A673 (cell line): ENCODE data around the gene DGCR8. TPM values are rescaled to one million over a fixed set of nuclear protein-coding genes. Genes with fewer than 3 reads are reported as not detected.

Source experiments
- BruUV-seq: library from RNA; stranded (reverse); fragments of 400-500 nt; replicated peaks from 2 replicates; lab custom pipeline; 2021; lab: Mats Ljungman, UMichigan
- CTCF ChIA-PET: fragments of 300-600 bp; sonication (Branson Sonifier 250); formaldehyde crosslinking; loops from one replicate; lab custom pipeline; 2022; ENCODE audit warnings: antibody characterized with exemption; lab: Charles Lee
- POLR2A ChIA-PET: fragments of 300-600 bp; sonication (Branson Sonifier 250); formaldehyde crosslinking; loops from one replicate; lab custom pipeline; 2022; ENCODE audit warnings: antibody characterized with exemption; ENCODE audit not compliant: low non-redundant PET; lab: Charles Lee
- DNase-seq: peaks from one replicate; pipeline ENCODE4 v3.0.0-alpha.2; 2015; ENCODE audit warnings: low spot score
- H3K27ac ChIP-seq: fragments of 200-600 bp; sonication (generic); 2 replicates; pipeline ENCODE4 v1.5.1; 2016; ENCODE audit warnings: mixed run types, low read depth, mild to moderate bottlenecking, mixed read lengths, antibody characterized with exemption, low read length; ENCODE audit not compliant: poor library complexity, severe bottlenecking
- H3K27me3 ChIP-seq: fragments of 200-600 bp; sonication (generic); replicated peaks from 2 replicates; pipeline ENCODE4 v1.6.1; 2017; ENCODE audit warnings: mixed run types, low read depth, mild to moderate bottlenecking, mixed read lengths, antibody characterized with exemption, low read length; ENCODE audit not compliant: insufficient read depth, poor library complexity
- H3K36me3 ChIP-seq: fragments of 200-600 bp; sonication (generic); 2 replicates; pipeline ENCODE4 v1.6.1; 2016; ENCODE audit warnings: mixed run types, mild to moderate bottlenecking, mixed read lengths, antibody characterized with exemption, low read length; ENCODE audit not compliant: insufficient read depth, poor library complexity, severe bottlenecking
- H3K4me1 ChIP-seq: fragments of 200-600 bp; sonication (generic); 2 replicates; pipeline ENCODE4 v1.6.1; 2017; ENCODE audit warnings: mixed run types, mild to moderate bottlenecking, mixed read lengths, antibody characterized with exemption, low read length; ENCODE audit not compliant: insufficient read depth, poor library complexity, severe bottlenecking
- H3K4me3 ChIP-seq: fragments of 200-600 bp; sonication (generic); 2 replicates; pipeline ENCODE4 v1.5.1; 2016; ENCODE audit warnings: low read depth, mixed run types, mild to moderate bottlenecking, mixed read lengths, low read length; ENCODE audit not compliant: poor library complexity, severe bottlenecking
- H3K9me3 ChIP-seq: fragments of 200-600 bp; sonication (generic); 2 replicates; pipeline ENCODE4 v1.6.1; 2016; ENCODE audit warnings: mixed run types, low read depth, mild to moderate bottlenecking, mixed read lengths, antibody characterized with exemption, low read length; ENCODE audit not compliant: poor library complexity, severe bottlenecking
- EZH2 ChIP-seq: fragments of 200-600 bp; sonication (generic); IDR thresholded peaks from 2 replicates; pipeline ENCODE4 v1.6.1; 2017; ENCODE audit warnings: borderline replicate concordance, low read depth, mild to moderate bottlenecking, mixed read lengths, antibody characterized with exemption, low read length; ENCODE audit not compliant: poor library complexity, severe bottlenecking
- intact Hi-C: fragments of 100-400 bp; cut with micrococcal nuclease; formaldehyde crosslinking; loops from one replicate; pipeline ENCODE4 v1.10.0; 2022; ENCODE audit not compliant: unreplicated experiment
- total RNA-seq: library from RNA; stranded (reverse); gene quantifications from 2 replicates; pipeline ENCODE4 v1.2.3, GENCODE V29; 2021
- TF ChIP-seq, protein P1 (sequence below): fragments of 300-800, 200-600 bp; sonication (generic); conservative IDR thresholded peaks from 2 replicates; pipeline ENCODE4 v1.5.1; 2017; ENCODE audit warnings: low read depth, mild to moderate bottlenecking, antibody characterized with exemption, low read length, moderate library complexity, mixed read lengths

DGCR8 gene
- total RNA-seq, 1 experiment from 2014 or later = 63.2 TPM

DNA sequence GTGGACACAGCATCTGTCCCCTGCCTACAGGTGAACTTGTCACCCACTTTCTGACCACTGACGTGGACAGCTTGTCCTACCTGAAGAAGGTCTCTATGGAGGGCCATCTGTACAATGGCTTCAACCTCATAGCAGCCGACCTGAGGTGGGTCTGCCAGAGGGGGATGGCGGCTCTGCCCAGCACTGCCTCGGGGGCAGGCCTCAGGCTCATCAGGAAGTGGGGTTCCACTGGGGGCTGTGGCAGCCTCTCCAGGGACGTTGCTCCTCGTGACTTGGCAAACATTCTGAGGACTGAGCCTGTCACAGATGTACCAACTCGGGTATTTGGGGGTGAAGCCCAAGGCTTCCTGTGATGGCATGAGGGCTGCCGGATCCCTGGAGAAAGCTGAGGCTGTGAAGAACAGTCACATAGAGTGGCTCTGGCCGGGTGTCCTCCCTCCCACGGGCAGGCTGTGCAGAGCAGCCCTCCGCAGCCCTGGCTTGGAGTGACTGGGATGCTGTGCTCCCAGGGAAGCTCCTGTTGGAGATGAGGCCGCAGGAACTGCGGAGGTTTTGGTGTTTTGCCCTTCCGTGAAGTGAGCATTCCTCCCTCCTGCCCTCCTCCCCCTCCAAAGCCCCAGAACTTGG, 26.5 kb upstream of the DGCR8 start:
- no peaks in the 10 kb centered on the region for H3K36me3 ChIP-seq
- no peaks in the 10 kb centered on the region for H3K9me3 ChIP-seq
- H3K27ac ChIP-seq = no peak overlapping the region
- TF ChIP-seq EZH2 = no peak
- TF ChIP-seq, protein P1, sequence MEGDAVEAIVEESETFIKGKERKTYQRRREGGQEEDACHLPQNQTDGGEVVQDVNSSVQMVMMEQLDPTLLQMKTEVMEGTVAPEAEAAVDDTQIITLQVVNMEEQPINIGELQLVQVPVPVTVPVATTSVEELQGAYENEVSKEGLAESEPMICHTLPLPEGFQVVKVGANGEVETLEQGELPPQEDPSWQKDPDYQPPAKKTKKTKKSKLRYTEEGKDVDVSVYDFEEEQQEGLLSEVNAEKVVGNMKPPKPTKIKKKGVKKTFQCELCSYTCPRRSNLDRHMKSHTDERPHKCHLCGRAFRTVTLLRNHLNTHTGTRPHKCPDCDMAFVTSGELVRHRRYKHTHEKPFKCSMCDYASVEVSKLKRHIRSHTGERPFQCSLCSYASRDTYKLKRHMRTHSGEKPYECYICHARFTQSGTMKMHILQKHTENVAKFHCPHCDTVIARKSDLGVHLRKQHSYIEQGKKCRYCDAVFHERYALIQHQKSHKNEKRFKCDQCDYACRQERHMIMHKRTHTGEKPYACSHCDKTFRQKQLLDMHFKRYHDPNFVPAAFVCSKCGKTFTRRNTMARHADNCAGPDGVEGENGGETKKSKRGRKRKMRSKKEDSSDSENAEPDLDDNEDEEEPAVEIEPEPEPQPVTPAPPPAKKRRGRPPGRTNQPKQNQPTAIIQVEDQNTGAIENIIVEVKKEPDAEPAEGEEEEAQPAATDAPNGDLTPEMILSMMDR = no peak
- no TSS peak for BruUV-seq
- H3K4me3 ChIP-seq = no peak overlapping the region
- H3K27me3 ChIP-seq = no peaks in the 10 kb centered on the region
- intact Hi-C loops = no loop called here
- DNase-seq = no peak
- POLR2A ChIA-PET = no interaction called here
- H3K4me1 ChIP-seq = no peaks in the 10 kb centered on the region
- CTCF ChIA-PET = no interaction called here

DNA sequence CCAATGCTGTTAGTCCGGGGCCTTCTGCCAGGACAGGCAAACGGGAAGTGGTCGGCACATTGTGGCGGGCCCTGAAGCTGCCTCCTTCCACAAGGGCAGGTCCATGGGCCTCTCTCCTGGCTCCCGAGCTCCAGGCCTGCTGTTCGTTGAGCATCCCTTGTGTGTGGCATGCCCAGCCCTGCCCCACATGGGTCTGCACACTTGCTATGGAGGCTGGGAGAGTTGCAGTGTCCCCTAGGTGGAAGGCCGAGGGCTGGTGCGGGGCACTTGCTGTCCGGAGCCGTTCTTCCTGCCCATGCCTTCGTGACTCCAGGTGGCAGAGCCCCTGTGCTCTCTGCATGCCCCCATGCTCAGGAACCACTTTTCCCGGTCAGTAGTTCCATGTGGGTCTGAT, 26.0 kb upstream of the DGCR8 start:
- no TSS peak for BruUV-seq
- intact Hi-C loops = no loop called here
- Histone ChIP-seq H3K9me3 (no peaks in the 10 kb centered on the region), H3K4me3 (no peak overlapping the region), H3K27me3 (no peaks in the 10 kb centered on the region), H3K36me3 (no peaks in the 10 kb centered on the region), H3K4me1 (no peaks in the 10 kb centered on the region), H3K27ac (no peak overlapping the region)
- TF ChIP-seq, protein P1 = no peak
- no peak for TF ChIP-seq EZH2
- CTCF ChIA-PET = no interaction called here
- no peak for DNase-seq
- POLR2A ChIA-PET = no interaction called here

DNA sequence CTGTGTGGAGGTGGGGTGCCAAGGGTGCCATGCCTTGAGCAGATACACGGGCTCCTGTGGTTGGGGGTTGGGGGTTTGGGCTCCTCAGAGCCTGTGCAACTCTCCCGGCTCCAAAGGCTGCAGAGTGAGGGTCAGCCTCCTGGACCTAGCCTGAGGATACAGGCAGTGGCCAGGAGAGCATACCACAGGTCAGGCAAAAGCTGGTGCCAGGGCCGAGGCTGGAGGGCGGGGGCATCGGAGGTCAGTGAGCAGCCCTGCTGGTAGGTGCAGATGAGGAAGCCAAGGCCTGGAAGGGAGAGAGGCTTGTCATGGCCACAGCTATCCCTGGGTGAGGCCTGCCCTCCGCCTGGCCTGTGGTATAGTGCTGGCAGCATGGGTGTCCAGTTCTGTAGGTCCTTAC, 25.6 kb upstream of the DGCR8 start:
- no TSS peak for BruUV-seq

More for the DNA sequence above, 25.6 kb upstream of the DGCR8 start:
- H3K27ac ChIP-seq = no peak overlapping the region
- DNase-seq = no peak
- H3K9me3 ChIP-seq = no peaks in the 10 kb centered on the region
- no peaks in the 10 kb centered on the region for H3K27me3 ChIP-seq
- H3K4me1 ChIP-seq = no peaks in the 10 kb centered on the region
- no peaks in the 10 kb centered on the region for H3K36me3 ChIP-seq
- intact Hi-C loops = no loop called here
- no peak overlapping the region for H3K4me3 ChIP-seq
- ChIA-PET CTCF (no interaction called here), POLR2A (no interaction called here)
- TF ChIP-seq, protein P1 = no peak
- no peak for TF ChIP-seq EZH2
